ENCODE results near the gene WDR45B. TPM values are rescaled to one million over a fixed set of nuclear protein-coding genes. Genes with fewer than 3 reads are reported as not detected.

Gene WDR45B
- 61.4 and 91.0 TPM in 2 replicates for total RNA-seq

DNA sequence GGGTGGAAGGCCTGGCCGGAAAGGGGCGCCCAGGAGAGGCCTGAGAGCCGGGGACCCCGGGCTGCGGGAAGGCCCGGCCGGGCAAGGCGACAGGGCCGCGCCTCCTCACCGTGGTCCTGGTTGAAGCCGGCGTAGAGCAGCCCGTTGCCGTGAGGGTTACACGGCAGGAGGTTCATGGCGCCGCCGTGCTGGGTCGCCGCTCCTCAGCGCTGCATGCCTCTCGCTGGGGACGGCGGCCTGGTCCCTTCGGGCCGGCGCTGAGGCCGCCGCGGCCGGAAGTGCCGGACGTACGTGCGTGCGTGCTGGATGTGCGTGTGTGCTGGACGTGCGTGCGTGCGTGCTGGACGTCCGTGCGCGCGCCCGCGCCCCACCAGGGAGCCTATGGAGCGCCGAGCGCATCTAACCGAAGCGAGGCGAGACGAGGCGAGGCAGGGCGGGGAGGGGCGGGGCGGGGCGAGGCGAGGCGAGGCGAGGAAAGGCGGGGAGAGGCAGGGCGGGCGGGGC lies at the start of gene WDR45B:
Gene WDR45B (minus strand): TSS at position 280 of the 504 bp plus-strand sequence. CDS start 104 bp downstream, at position 176.
- DNase-seq = peak; percentile 99

GRCh38 chr17:82697808-82698064 lies 49.5 kb upstream of the WDR45B start:
- no peak for DNase-seq

DNA sequence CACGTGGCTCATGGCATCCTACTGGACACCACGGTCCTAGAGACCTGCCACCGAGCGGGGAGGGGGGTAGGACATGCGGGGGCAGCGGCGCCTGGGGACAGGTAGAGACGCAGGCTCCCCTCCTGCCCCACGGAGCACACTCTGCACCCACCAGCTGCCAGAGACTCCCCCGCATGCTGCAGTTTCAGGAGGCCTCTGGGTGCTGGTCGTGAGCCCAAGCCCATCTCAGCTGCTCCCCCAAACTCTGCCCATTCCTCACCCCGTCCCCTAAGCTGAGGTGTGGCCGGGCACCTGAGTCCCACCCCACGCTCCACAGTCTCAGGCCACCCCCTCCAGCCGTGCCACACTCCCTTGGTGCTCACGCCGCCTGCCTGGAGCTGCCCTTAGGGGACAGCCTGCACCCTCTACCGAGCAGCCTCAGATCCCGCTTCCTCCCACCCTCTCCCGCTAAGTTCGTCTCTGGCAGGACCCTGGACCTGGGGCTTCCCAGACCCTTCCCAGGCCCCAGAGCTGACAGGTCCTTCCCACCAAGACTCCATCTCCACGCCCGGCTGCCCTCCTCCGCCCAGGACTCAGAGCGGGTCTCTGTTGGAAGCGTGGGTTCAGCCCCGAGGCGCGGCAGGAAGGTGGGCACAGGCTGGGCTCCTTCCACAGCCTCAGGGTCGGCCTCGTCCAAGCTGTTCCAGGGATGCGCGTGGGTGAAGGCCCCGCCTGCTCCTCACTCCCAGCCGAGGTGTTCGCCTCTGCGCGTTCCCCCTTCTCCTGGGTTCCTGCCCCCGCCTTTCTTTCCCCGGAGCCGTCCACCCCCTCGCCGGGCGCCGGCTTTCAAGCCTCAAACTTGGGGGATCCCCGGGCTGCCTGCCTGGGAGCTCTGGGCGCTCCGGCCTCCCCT lies 48.9 kb upstream of the WDR45B start:
- DNase-seq = peak; percentile 6

- DNase-seq = no peak
Observed at GRCh38 chr17:82696259-82696658, 48.0 kb upstream of the WDR45B start.

DNA sequence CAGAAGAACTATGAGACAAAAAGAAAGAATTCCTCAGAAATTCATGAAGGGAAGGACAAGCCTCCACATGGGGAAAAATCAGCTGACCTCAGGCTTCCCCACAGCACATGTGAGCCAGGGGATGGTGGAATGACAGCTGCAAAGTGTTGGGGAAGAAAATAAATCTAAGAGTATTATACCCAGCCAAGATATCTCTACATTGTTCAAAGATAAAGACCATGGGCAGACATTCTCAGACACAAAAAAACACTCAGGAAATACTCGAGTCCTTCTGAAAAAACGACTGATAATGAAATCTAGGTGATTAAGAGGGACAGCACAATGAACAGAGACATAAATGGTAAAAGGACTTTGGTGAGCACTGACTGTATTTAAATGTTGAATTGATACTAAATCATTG lies 46.4 kb upstream of the WDR45B start:
- DNase-seq = no peak

- no peak for DNase-seq
Observed at GRCh38 chr17:82693168-82693867, 45.1 kb upstream of the WDR45B start.

- no peak for DNase-seq
Observed at GRCh38 chr17:82692268-82692667, 44.0 kb upstream of the WDR45B start.

- DNase-seq = no peak
Observed at GRCh38 chr17:82691714-82692113, 43.5 kb upstream of the WDR45B start.

- no peak for DNase-seq
Observed at GRCh38 chr17:82690786-82691489, 42.7 kb upstream of the WDR45B start.

GRCh38 chr17:82689077-82689476 lies 40.8 kb upstream of the WDR45B start:
- no peak for DNase-seq

GRCh38 chr17:82687871-82688270 lies 39.6 kb upstream of the WDR45B start:
- DNase-seq = no peak

GRCh38 chr17:82687375-82687861 lies 39.2 kb upstream of the WDR45B start:
- no peak for DNase-seq

DNA sequence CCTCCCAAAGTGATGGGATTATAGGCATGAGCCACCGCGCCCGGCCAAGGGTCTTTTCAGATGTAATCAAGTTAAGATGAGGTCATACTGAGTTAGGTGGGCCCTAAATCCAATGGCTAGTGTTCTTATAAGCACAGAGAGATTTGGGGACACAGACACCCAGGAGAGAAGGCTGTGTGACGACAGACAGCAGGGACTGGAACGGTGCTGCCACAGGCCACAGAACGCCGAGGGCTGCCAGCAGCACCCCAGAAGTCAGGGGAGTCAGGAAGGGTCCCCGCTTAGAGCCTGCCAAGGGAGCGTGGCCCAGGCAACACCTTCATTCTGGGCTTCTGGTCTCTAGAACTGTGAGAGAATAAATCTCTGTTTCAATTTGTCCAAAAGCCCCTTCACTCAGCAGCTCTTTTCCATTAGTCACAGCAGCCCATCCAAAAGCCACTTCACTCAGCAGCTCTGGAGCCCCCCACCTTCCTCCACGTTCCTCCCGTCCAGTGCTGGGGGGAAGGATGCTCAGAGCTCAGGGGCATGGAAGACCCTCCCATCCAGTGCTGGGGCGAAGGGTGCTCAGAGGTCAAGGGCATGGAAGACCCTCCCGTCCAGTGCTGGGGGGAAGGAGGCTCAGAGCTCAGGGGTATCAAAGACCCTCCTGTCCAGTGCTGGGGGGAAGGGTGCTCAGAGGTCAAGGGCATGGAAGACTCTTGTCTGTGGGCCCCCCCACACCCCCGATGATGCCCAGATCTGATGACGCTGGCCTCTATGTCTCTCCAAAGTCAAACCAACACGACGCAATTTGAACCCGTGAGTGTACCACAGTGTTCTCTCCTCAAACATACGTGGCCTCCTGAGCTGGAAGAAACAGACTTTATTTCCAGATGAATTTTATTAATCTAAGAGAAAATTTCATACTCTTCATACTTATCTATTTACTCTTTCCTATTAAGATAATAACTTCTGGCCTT lies 38.4 kb upstream of the WDR45B start:
- DNase-seq = no peak

DNA sequence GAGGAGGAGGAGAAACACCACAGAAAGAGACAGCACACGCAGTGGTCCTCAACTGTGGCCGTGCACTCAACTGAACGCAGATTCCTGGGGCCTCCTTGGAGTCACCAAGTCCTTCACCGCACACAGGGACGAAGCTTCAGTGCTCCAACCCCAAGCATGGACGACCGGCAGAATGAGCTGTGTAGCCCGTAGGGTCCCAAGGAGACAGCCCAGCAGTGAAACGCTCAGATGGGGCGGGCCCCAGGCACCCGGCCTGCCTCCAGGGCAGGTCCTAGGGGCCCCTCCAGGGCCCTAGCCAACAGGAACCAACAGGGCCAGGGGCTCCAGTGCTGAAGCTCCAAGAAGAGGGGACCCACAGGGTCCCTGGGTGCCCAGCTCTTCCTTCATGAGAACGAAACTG lies 37.0 kb upstream of the WDR45B start:
- DNase-seq = no peak

- no peak for DNase-seq
Observed at GRCh38 chr17:82684228-82684841, 36.1 kb upstream of the WDR45B start.

- DNase-seq = no peak
Observed at GRCh38 chr17:82683534-82683933, 35.3 kb upstream of the WDR45B start.

GRCh38 chr17:82681547-82681946 lies 33.3 kb upstream of the WDR45B start:
- no peak for DNase-seq

GRCh38 chr17:82679586-82680465 lies 31.6 kb upstream of the WDR45B start:
- no peak for DNase-seq

- no peak for DNase-seq
Observed at GRCh38 chr17:82678265-82678891, 30.1 kb upstream of the WDR45B start.

- no peak for DNase-seq
Observed at GRCh38 chr17:82677353-82677925, 29.2 kb upstream of the WDR45B start.

Data from dermis blood vessel endothelial cell (primary cell).